ENCODE data around the gene IER5L.
A peak's percentile ranks its signal among the peaks of the same experiment; 100 is the strongest.
"Not testable (repeated sequence)": the region's sequence is repeated elsewhere in the genome, so short reads cannot be mapped to it uniquely, and the experiment has no call there.

The IER5L gene

GRCh38 chr9:129202613-129203555 lies 24.8 kb upstream of the IER5L start:
- DNase-seq (ENCODE audit: low spot score) = peak; percentile 90

GRCh38 chr9:129201866-129202265 lies 23.8 kb upstream of the IER5L start:
- no peak for DNase-seq (ENCODE audit: low spot score)

- DNase-seq (ENCODE audit: low spot score) = no peak
Measured at GRCh38 chr9:129201289-129201688, 23.2 kb upstream of the IER5L start.

- DNase-seq (ENCODE audit: low spot score) = no peak
Measured at GRCh38 chr9:129200255-129200654, 22.2 kb upstream of the IER5L start.

GRCh38 chr9:129199044-129199435 lies 21.0 kb upstream of the IER5L start:
- DNase-seq (ENCODE audit: low spot score) = no peak

- DNase-seq (ENCODE audit: low spot score) = no peak
Measured at GRCh38 chr9:129198319-129199043, 20.4 kb upstream of the IER5L start.

GRCh38 chr9:129197978-129198318 lies 19.9 kb upstream of the IER5L start:
- no peak for DNase-seq (ENCODE audit: low spot score)

- DNase-seq (ENCODE audit: low spot score) = not testable (repeated sequence)
Measured at GRCh38 chr9:129197045-129197444, 19.0 kb upstream of the IER5L start.

- no peak for DNase-seq (ENCODE audit: low spot score)
Measured at GRCh38 chr9:129195606-129196005, 17.5 kb upstream of the IER5L start.

- no peak for DNase-seq (ENCODE audit: low spot score)
Measured at GRCh38 chr9:129194221-129194620, 16.2 kb upstream of the IER5L start.

- no peak for DNase-seq (ENCODE audit: low spot score)
Measured at GRCh38 chr9:129193655-129194054, 15.6 kb upstream of the IER5L start.

- no peak for DNase-seq (ENCODE audit: low spot score)
Measured at GRCh38 chr9:129191234-129191633, 13.2 kb upstream of the IER5L start.

GRCh38 chr9:129189971-129190370 lies 11.9 kb upstream of the IER5L start:
- DNase-seq (ENCODE audit: low spot score) = not testable (repeated sequence)

- no peak for DNase-seq (ENCODE audit: low spot score)
Measured at GRCh38 chr9:129187042-129187441, 9.0 kb upstream of the IER5L start.

- peak; percentile 60 for DNase-seq (ENCODE audit: low spot score)
Measured at GRCh38 chr9:129185991-129186390, 7.9 kb upstream of the IER5L start.

- no peak for DNase-seq (ENCODE audit: low spot score)
Measured at GRCh38 chr9:129185402-129185801, 7.3 kb upstream of the IER5L start.

- no peak for DNase-seq (ENCODE audit: low spot score)
Measured at GRCh38 chr9:129184596-129185122, 6.6 kb upstream of the IER5L start.

- no peak for DNase-seq (ENCODE audit: low spot score)
Measured at GRCh38 chr9:129184219-129184524, 6.1 kb upstream of the IER5L start.

- DNase-seq (ENCODE audit: low spot score) = no peak
Measured at GRCh38 chr9:129183495-129184218, 5.6 kb upstream of the IER5L start.

GRCh38 chr9:129182625-129183494 lies 4.8 kb upstream of the IER5L start:
- no peak for DNase-seq (ENCODE audit: low spot score)

GRCh38 chr9:129182122-129182521 lies 4.1 kb upstream of the IER5L start:
- DNase-seq (ENCODE audit: low spot score) = no peak

GRCh38 chr9:129181246-129181645 lies 3.2 kb upstream of the IER5L start:
- DNase-seq (ENCODE audit: low spot score) = no peak
